HepG2 (cell line): ENCODE data around the gene RPS10. TPM values are rescaled to one million over a fixed set of nuclear protein-coding genes. Genes with fewer than 3 reads are reported as not detected.

Source experiments
- ATAC-seq: fragments of 200-7000 bp; cut with Tn5 transposase; 3 replicates; pipeline ENCODE4 v1.9.1; 2020; ENCODE audit warnings: mild to moderate bottlenecking, moderate library complexity
- BruUV-seq: library from RNA; stranded (reverse); fragments of 400-500 nt; replicated peaks from 2 replicates; lab custom pipeline; 2021; lab: Mats Ljungman, UMichigan
- CTCF ChIA-PET: fragments of 300-600 bp; formaldehyde crosslinking; extraction: SDS; loops from one replicate; lab custom pipeline; 2021; ENCODE audit warnings: low total read pairs, inconsistent platforms, low intra/inter-chr PET ratio; lab: Yijun Ruan, JAX
- POLR2A ChIA-PET: fragments of 350-600 bp; sonication (Branson Sonifier 250); formaldehyde crosslinking; loops from one replicate; lab custom pipeline; 2020; ENCODE audit warnings: antibody characterized with exemption, inconsistent platforms; lab: Yijun Ruan, JAX
- DNase-seq: peaks from one replicate; pipeline ENCODE4 v3.0.0-alpha.2; 2015; ENCODE audit warnings: low spot score
- FAIRE-seq: peaks from 3 replicates; lab custom pipeline; 2011; peaks lifted over from hg19 to GRCh38; lab: Jason Lieb, UNC
- H2AFZ ChIP-seq: one replicate; pipeline ENCODE4 v1.6.1; 2011; ENCODE audit warnings: low read length, inconsistent platforms
- H3K27ac ChIP-seq: fragments of 300-600 bp; 3 replicates; pipeline ENCODE4 v1.8.0; 2011; ENCODE audit warnings: mixed run types, mild to moderate bottlenecking, mixed read lengths, low read length, inconsistent platforms; ENCODE audit not compliant: insufficient read depth; ENCODE audit errors: extremely low read length
- H3K27me3 ChIP-seq, 2 experiments: fragments of 200-600 bp in 1 of 2; 2 replicates in 1 of 2; 3 replicates in 1 of 2; pipeline versions ENCODE4 v1.6.0 to v1.8.0; 2011; ENCODE audit warnings: low read length in 2 of 2, mild to moderate bottlenecking in 2 of 2, moderate library complexity in 2 of 2, inconsistent platforms in 1 of 2; ENCODE audit not compliant: insufficient read depth in 2 of 2, control insufficient read depth in 1 of 2
- H3K36me3 ChIP-seq, 2 experiments: fragments of 200-600 bp in 1 of 2; replicated peaks in 1 of 2; 2 replicates in 1 of 2; 3 replicates in 1 of 2; pipeline versions ENCODE4 v1.5.1 to v1.8.0; 2011; ENCODE audit warnings: low read length in 2 of 2, inconsistent platforms in 1 of 2; ENCODE audit not compliant: insufficient read depth in 2 of 2, control insufficient read depth in 1 of 2
- H3K4me1 ChIP-seq: 2 replicates; pipeline ENCODE4 v1.5.1; 2012; ENCODE audit warnings: low read length, inconsistent platforms; ENCODE audit not compliant: insufficient read depth
- H3K4me2 ChIP-seq: 2 replicates; pipeline ENCODE4 v1.6.0; 2011; ENCODE audit warnings: low read depth, low read length, inconsistent platforms
- H3K4me3 ChIP-seq, 3 experiments: fragments of 200-600 bp in 1 of 3; sonication (generic), shearing (Covaris generic) in 1 of 3; replicated peaks in 1 of 3; 2 replicates each; pipeline ENCODE4 v1.5.1; 2011 to 2016; ENCODE audit warnings: low read length in 3 of 3, inconsistent platforms in 2 of 3, low read depth in 2 of 3, mild to moderate bottlenecking in 2 of 3, control low read depth in 1 of 3, mixed read lengths in 1 of 3; ENCODE audit not compliant: insufficient read depth in 1 of 3
- H3K79me2 ChIP-seq: one replicate; pipeline ENCODE4 v1.6.1; 2011; ENCODE audit warnings: low read length, inconsistent platforms; ENCODE audit not compliant: insufficient read depth
- H3K9ac ChIP-seq: 2 replicates; pipeline ENCODE4 v1.6.0; 2011; ENCODE audit warnings: mild to moderate bottlenecking, low read depth, low read length, inconsistent platforms; ENCODE audit not compliant: insufficient read depth
- H3K9me3 ChIP-seq: 2 replicates; pipeline ENCODE4 v1.5.1; 2012; ENCODE audit warnings: mild to moderate bottlenecking, low read length
- H4K20me1 ChIP-seq: 2 replicates; pipeline ENCODE4 v1.6.0; 2011; ENCODE audit warnings: inconsistent platforms, mild to moderate bottlenecking, low read length, moderate library complexity; ENCODE audit not compliant: insufficient read depth
- HOXA9 ChIP-seq: sonication (generic); formaldehyde crosslinking; IDR thresholded peaks from 2 replicates; pipeline ENCODE4 v1.8.1; 2022; ENCODE audit warnings: missing genetic modification reagents, mild to moderate bottlenecking, moderate library complexity, borderline replicate concordance
- KAT7 ChIP-seq: IDR thresholded peaks from 2 replicates; pipeline ENCODE4 v1.6.1; 2018; ENCODE audit warnings: borderline replicate concordance, missing compliant biosample characterization
- NPAS2 ChIP-seq: sonication (generic); formaldehyde crosslinking; IDR thresholded peaks from 2 replicates; pipeline ENCODE4 v1.8.0; 2022; ENCODE audit warnings: mild to moderate bottlenecking, missing genetic modification reagents, borderline replicate concordance
- SIX1 ChIP-seq: sonication (generic); formaldehyde crosslinking; IDR thresholded peaks from 2 replicates; pipeline ENCODE4 v1.4.0; 2020; ENCODE audit warnings: missing genetic modification reagents, borderline replicate concordance
- ZNF160 ChIP-seq: sonication (generic); formaldehyde crosslinking; IDR thresholded peaks from 2 replicates; pipeline ENCODE4 v1.8.0; 2022; ENCODE audit warnings: mild to moderate bottlenecking, inconsistent platforms, missing genetic modification reagents
- ZNF549 ChIP-seq: sonication (generic); formaldehyde crosslinking; IDR thresholded peaks from 2 replicates; pipeline ENCODE4 v1.5.0; 2020; ENCODE audit warnings: missing genetic modification reagents
- ZNF724P ChIP-seq: sonication (generic); formaldehyde crosslinking; IDR thresholded peaks from 2 replicates; pipeline ENCODE4 v1.8.0; 2022; ENCODE audit warnings: missing genetic modification reagents, borderline replicate concordance
- WGBS: methylation state at CpG from one replicate; pipeline ENCODE4 v1.1.6; 2017; ENCODE audit warnings: low lambda C conversion rate; 5-methylcytosine and 5-hydroxymethylcytosine counted together
- in situ Hi-C: cut with HindIII; loops from 2 replicates; pipeline ENCODE4 v1.10.0; 2017; ENCODE audit warnings: low pct_unique_long_range_greater_than_20kb; ENCODE audit not compliant: extremely low pct_ligation_motif_present
- intact Hi-C: fragments of 100-400 bp; cut with micrococcal nuclease; formaldehyde crosslinking; loops from one replicate; pipeline ENCODE4 v1.10.0; 2022; ENCODE audit not compliant: unreplicated experiment
- polyA plus RNA-seq, 8 experiments: library from polyadenylated mRNA; depleted of rRNA in 3 of 8; stranded (reverse) in 7 of 8; unstranded in 1 of 8; fragments of >200 nt; fragmentation: Illumina TruSeq in 4 of 8; extraction: Trizol in 4 of 8; gene quantifications; 2 replicates each; pipeline versions ENCODE4 v1.2.1 to v1.2.3, GENCODE V29; 2011 to 2016; ENCODE audit warnings: low read depth in 4 of 8, missing spikeins in 1 of 8, mixed read lengths in 1 of 8; ENCODE audit not compliant: insufficient read depth in 1 of 8
- total RNA-seq, 5 experiments: library from RNA; depleted of rRNA; stranded (reverse); fragments of >200 nt; fragmentation: Illumina TruSeq; extraction: Trizol; gene quantifications; 2 replicates each; pipeline ENCODE4 v1.2.3, GENCODE V29; 2016; ENCODE audit warnings: low read depth in 1 of 5
- TF ChIP-seq, protein P1 (sequence below): sonication (generic); formaldehyde crosslinking; IDR thresholded peaks from 2 replicates; pipeline ENCODE4 v1.4.0; 2020; ENCODE audit warnings: mild to moderate bottlenecking, missing genetic modification reagents
- TF ChIP-seq, protein P2 (sequence below): sonication (generic); formaldehyde crosslinking; conservative IDR thresholded peaks from 2 replicates; pipeline ENCODE4 v1.4.0; 2020; ENCODE audit warnings: missing genetic modification reagents
- TF ChIP-seq, protein P3 (sequence below): sonication (generic); formaldehyde crosslinking; conservative IDR thresholded peaks from 2 replicates; pipeline ENCODE4 v1.4.0; 2020; ENCODE audit warnings: missing genetic modification reagents
- TF ChIP-seq, protein P4 (sequence below): sonication (generic); formaldehyde crosslinking; IDR thresholded peaks from 2 replicates; pipeline ENCODE4 v1.5.0; 2020; ENCODE audit warnings: missing genetic modification reagents

Gene RPS10
- total and polyA plus RNA-seq, 2 of the 13 experiments (the other 11 are each of a cell fraction or from before 2014, with no cell fraction given) = 2,909 to 4,648 TPM

DNA sequence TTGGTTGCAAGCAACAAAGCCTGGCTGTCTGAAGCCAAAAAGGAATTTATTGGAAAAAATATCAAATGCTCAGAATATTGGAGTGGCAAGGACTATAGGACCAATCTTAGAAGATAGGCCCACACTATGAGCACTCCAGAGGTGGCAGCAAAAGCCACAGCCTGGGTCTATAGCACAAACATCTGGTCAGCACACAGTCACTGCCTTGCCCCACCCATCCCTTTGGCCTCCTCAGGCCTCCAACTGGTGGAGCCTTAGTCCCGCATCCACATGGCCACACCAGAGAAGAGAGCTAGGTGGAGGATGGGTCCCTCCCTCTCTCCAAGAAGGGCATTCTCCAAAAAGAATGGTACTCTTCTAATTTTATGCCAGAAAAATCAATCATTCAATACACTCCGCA is 47.4 kb downstream of the RPS10 start (continued):
- TF ChIP-seq, protein P1, sequence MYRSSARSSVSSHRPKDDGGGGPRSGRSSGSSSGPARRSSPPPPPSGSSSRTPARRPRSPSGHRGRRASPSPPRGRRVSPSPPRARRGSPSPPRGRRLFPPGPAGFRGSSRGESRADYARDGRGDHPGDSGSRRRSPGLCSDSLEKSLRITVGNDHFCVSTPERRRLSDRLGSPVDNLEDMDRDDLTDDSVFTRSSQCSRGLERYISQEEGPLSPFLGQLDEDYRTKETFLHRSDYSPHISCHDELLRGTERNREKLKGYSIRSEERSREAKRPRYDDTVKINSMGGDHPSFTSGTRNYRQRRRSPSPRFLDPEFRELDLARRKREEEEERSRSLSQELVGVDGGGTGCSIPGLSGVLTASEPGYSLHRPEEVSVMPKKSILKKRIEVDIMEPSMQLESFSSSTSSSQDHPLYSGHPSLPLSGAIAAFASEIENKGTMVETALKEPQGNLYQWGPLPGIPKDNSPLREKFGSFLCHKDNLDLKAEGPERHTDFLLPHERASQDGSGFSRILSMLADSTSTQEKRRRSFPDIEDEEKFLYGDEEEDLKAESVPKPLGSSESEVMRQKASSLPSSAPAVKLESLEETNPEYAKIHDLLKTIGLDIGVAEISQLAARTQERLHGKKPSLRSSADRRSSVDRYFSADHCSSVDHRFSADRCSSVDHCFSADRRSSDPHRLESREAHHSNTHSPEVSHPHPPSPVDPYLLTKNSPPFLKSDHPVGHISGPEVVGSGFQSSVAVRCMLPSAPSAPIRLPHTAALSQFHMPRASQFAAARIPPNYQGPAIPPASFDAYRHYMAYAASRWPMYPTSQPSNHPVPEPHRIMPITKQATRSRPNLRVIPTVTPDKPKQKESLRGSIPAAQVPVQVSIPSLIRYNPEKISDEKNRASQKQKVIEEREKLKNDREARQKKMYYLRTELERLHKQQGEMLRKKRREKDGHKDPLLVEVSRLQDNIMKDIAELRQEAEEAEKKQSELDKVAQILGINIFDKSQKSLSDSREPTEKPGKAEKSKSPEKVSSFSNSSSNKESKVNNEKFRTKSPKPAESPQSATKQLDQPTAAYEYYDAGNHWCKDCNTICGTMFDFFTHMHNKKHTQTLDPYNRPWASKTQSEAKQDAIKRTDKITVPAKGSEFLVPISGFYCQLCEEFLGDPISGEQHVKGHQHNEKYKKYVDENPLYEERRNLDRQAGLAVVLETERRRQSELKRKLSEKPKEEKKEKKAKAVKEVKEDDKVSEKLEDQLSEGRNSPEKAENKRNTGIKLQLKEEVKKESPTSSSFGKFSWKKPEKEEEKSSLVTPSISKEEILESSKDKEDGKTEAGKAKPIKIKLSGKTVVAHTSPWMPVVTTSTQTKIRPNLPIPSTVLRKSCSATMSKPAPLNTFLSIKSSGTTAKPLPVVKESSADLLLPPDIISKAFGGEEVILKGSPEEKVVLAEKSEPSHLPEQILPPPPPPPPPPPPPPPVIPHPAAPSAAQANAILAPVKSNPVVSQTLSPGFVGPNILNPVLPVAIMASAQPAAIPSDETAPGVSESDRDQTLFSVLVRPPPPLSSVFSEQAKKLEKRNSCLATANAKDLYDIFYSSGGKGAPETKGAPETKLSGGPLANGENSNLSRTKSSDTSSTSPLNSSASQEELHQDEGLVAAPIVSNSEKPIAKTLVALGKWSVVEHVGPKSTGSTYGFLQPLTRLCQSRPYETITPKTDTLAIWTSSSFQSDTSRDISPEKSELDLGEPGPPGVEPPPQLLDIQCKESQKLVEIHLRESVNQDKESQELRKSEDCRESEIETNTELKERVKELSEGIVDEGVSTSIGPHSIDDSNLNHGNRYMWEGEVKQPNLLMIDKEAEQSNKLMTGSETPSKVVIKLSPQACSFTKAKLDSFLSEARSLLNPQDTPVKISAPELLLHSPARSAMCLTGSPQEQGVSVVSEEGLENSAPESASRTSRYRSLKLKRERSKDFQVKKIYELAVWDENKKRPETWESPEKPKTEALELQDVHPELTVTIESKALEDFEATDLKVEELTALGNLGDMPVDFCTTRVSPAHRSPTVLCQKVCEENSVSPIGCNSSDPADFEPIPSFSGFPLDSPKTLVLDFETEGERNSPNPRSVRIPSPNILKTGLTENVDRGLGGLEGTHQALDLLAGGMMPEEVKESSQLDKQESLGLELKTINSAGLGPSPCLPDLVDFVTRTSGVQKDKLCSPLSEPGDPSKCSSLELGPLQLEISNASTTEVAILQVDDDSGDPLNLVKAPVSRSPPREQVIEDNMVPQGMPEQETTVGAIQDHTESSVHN (CRISPR knock-in tag) = no peak
- TF ChIP-seq, protein P2, sequence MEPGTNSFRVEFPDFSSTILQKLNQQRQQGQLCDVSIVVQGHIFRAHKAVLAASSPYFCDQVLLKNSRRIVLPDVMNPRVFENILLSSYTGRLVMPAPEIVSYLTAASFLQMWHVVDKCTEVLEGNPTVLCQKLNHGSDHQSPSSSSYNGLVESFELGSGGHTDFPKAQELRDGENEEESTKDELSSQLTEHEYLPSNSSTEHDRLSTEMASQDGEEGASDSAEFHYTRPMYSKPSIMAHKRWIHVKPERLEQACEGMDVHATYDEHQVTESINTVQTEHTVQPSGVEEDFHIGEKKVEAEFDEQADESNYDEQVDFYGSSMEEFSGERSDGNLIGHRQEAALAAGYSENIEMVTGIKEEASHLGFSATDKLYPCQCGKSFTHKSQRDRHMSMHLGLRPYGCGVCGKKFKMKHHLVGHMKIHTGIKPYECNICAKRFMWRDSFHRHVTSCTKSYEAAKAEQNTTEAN (CRISPR knock-in tag) = no peak

DNA sequence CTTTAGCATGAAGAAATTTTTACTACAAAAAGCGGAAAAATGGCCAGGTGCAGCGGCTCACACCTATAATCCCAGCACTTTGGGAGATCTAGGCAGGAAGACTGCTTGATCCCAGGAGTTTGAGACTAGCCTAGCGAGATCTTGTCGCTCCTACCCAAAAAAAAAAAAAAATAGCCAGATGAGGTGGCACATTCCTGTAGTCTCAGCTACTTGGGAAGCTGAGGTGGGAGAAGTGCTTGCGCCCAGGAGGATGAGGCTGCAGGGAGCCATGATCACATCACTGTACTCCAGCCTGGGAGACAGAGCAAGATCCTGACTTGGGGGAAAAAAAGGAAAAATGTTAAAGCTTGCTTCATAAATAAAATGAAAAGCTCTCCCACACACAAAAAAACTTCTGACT is 47.9 kb downstream of the RPS10 start:
- Histone ChIP-seq H3K9me3 (no peaks in the 10 kb centered on the region), H3K4me2 (no peak overlapping the region), H3K79me2 (peaks cover 81% of the 10 kb centered on the region), H3K4me3 (no peak overlapping the region), H3K27ac (no peak overlapping the region), H4K20me1 (peaks cover 16% of the 10 kb centered on the region; the same call in 1 of the 2 replicates), H3K36me3 (peaks cover 2 to 4% of the 10 kb centered on the region in 2 experiments; a peak in 1 of 5 replicates), H3K4me1 (peaks cover 37% of the 10 kb centered on the region), H3K9ac (no peak overlapping the region), H2AFZ (no peak overlapping the region), H3K27me3 (no peaks in the 10 kb centered on the region)
- BruUV-seq = no TSS peak
- FAIRE-seq (no peak), ATAC-seq (no peak), DNase-seq (no peak)
- in situ Hi-C loops = no loop called here
- ChIA-PET CTCF (no interaction called here), POLR2A (interaction anchor here (0.5 kb wide), 1 partner anchor 8 kb away, joined by 3 read pairs; no protein-coding TSS in a partner anchor)
- WGBS = 97% methylated on average over 5 of the region's 5 CpGs
- intact Hi-C loops = no loop called here
- no peak for TF ChIP-seq NPAS2
- TF ChIP-seq, protein P3, sequence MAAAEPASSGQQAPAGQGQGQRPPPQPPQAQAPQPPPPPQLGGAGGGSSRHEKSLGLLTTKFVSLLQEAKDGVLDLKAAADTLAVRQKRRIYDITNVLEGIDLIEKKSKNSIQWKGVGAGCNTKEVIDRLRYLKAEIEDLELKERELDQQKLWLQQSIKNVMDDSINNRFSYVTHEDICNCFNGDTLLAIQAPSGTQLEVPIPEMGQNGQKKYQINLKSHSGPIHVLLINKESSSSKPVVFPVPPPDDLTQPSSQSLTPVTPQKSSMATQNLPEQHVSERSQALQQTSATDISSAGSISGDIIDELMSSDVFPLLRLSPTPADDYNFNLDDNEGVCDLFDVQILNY (CRISPR knock-in tag) = no peak
- TF ChIP-seq SIX1 (CRISPR knock-in tag) = no peak
- TF ChIP-seq ZNF549 (CRISPR knock-in tag) = no peak
- TF ChIP-seq, protein P4, sequence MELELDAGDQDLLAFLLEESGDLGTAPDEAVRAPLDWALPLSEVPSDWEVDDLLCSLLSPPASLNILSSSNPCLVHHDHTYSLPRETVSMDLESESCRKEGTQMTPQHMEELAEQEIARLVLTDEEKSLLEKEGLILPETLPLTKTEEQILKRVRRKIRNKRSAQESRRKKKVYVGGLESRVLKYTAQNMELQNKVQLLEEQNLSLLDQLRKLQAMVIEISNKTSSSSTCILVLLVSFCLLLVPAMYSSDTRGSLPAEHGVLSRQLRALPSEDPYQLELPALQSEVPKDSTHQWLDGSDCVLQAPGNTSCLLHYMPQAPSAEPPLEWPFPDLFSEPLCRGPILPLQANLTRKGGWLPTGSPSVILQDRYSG = no peak
- no peak for TF ChIP-seq ZNF724P (CRISPR knock-in tag)
- TF ChIP-seq HOXA9 = no peak
- no peak for TF ChIP-seq ZNF160 (CRISPR knock-in tag)
- no peak for TF ChIP-seq KAT7 (CRISPR knock-in tag)
